Activated CD4-positive, alpha-beta T cell treated with anti-CD3 and anti-CD28 coated beads, Interleukin-2, amount 50 U/mL, for 1 hour (primary cell): ENCODE data around the gene PLEKHG4B.
"Not testable (repeated sequence)": the region's sequence is repeated elsewhere in the genome, so short reads cannot be mapped to it uniquely, and the experiment has no call there.

Source experiments
- DNase-seq: peaks from one replicate; pipeline ENCODE4 v3.0.0-alpha.2; 2020

Gene PLEKHG4B

DNA sequence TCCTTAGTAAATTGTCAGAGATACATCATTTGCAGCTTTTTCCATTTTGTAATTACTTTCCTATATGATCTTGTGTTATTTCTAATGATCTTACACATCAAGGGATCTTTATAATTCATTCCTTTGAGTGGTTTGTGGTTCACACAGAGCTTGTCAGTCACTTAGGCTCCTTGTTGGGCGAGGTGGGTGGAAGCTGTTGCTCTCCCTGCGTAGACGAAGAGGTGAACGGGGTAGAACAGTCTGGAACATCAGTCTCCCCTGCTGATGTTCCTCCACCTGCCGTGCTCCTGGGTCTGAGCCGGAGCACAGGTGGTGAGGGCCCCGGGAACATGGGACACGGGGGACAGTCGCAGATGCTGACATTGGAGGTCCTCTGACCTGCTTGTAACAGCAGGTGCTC, 143.6 kb downstream of the PLEKHG4B start:
- not testable (repeated sequence) for DNase-seq

DNA sequence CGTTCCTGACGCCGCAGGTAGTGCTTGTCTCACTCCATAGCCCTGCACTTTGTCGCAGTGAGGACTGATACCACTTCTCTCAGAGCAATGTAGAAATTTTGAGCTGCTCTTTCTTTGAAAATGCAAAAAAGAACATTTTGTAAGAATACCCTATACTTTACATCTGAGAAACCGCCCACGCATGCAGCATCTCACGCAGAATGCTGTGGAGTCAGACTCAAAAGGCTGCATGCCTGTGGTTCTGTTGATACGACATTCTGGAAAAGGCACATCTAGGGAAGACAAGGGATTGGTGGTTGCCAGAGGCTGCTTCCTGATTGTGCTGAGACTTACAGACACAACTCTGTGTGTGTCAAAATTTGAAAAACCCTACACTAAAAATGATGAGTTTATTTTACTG, 146.0 kb downstream of the PLEKHG4B start:
- DNase-seq, result not testable (repeated sequence)
